ENCODE measurements around the gene CHL1. TPM values are rescaled to one million over a fixed set of nuclear protein-coding genes. Genes with fewer than 3 reads are reported as not detected.

CHL1 gene
- total RNA-seq, 6 experiments from 2014 or later = not detected

GRCh38 chr3:346186-346585 lies 149.6 kb downstream of the CHL1 start:
- Mint-ChIP-seq H3K36me3 (ENCODE audit: low read depth) (no peaks in the 10 kb centered on the region), H3K27ac (no peak overlapping the region), H3K4me1 (ENCODE audit: low read depth) (no peaks in the 10 kb centered on the region), H3K9me3 (peaks cover 19% of the 10 kb centered on the region), H3K4me3 (no peak overlapping the region), H3K27me3 (ENCODE audit: insufficient read depth) (no peaks in the 10 kb centered on the region)
- no peak for DNase-seq
- TF ChIP-seq CTCF (IDR thresholded peaks at IDR 0.05) = no peak

GRCh38 chr3:347581-347980 lies 151.0 kb downstream of the CHL1 start:
- H3K9me3 Mint-ChIP-seq = peaks cover 13% of the 10 kb centered on the region
- no peak overlapping the region for H3K27ac Mint-ChIP-seq
- H3K36me3 Mint-ChIP-seq (ENCODE audit: low read depth) = no peaks in the 10 kb centered on the region
- H3K27me3 Mint-ChIP-seq (ENCODE audit: insufficient read depth) = no peaks in the 10 kb centered on the region
- TF ChIP-seq CTCF (IDR thresholded peaks at IDR 0.05) = no peak
- no peak overlapping the region for H3K4me3 Mint-ChIP-seq
- no peak for DNase-seq
- no peaks in the 10 kb centered on the region for H3K4me1 Mint-ChIP-seq (ENCODE audit: low read depth)

- no peak for TF ChIP-seq CTCF (IDR thresholded peaks at IDR 0.05)
- H3K36me3 Mint-ChIP-seq (ENCODE audit: low read depth) = no peaks in the 10 kb centered on the region
- peaks cover 13% of the 10 kb centered on the region for H3K9me3 Mint-ChIP-seq
- no peak overlapping the region for H3K4me3 Mint-ChIP-seq
- DNase-seq = no peak
- H3K4me1 Mint-ChIP-seq (ENCODE audit: low read depth) = no peaks in the 10 kb centered on the region
- no peaks in the 10 kb centered on the region for H3K27me3 Mint-ChIP-seq (ENCODE audit: insufficient read depth)
- no peak overlapping the region for H3K27ac Mint-ChIP-seq
Observed at GRCh38 chr3:350871-351371, 154.4 kb downstream of the CHL1 start.

GRCh38 chr3:352599-352998 lies 156.0 kb downstream of the CHL1 start:
- no peak overlapping the region for H3K27ac Mint-ChIP-seq
- H3K4me1 Mint-ChIP-seq (ENCODE audit: low read depth) = no peaks in the 10 kb centered on the region
- no peak for DNase-seq
- no peaks in the 10 kb centered on the region for H3K36me3 Mint-ChIP-seq (ENCODE audit: low read depth)
- no peak overlapping the region for H3K4me3 Mint-ChIP-seq
- H3K27me3 Mint-ChIP-seq (ENCODE audit: insufficient read depth) = no peaks in the 10 kb centered on the region
- no peak for TF ChIP-seq CTCF (IDR thresholded peaks at IDR 0.05)
- H3K9me3 Mint-ChIP-seq = peaks cover 17% of the 10 kb centered on the region

- no peak for DNase-seq
- no peaks in the 10 kb centered on the region for H3K36me3 Mint-ChIP-seq (ENCODE audit: low read depth)
- H3K9me3 Mint-ChIP-seq = peaks cover 12% of the 10 kb centered on the region
- no peaks in the 10 kb centered on the region for H3K4me1 Mint-ChIP-seq (ENCODE audit: low read depth)
- no peak for TF ChIP-seq CTCF (IDR thresholded peaks at IDR 0.05)
- H3K4me3 Mint-ChIP-seq = no peak overlapping the region
- no peak overlapping the region for H3K27ac Mint-ChIP-seq
- no peaks in the 10 kb centered on the region for H3K27me3 Mint-ChIP-seq (ENCODE audit: insufficient read depth)
Observed at GRCh38 chr3:353191-353739, 156.7 kb downstream of the CHL1 start.

- H3K4me1 Mint-ChIP-seq (ENCODE audit: low read depth) = no peaks in the 10 kb centered on the region
- H3K9me3 Mint-ChIP-seq = peaks cover 15% of the 10 kb centered on the region
- no peak overlapping the region for H3K27ac Mint-ChIP-seq
- H3K36me3 Mint-ChIP-seq (ENCODE audit: low read depth) = no peaks in the 10 kb centered on the region
- no peak overlapping the region for H3K4me3 Mint-ChIP-seq
- no peaks in the 10 kb centered on the region for H3K27me3 Mint-ChIP-seq (ENCODE audit: insufficient read depth)
- DNase-seq = peak; percentile 8
- TF ChIP-seq CTCF (IDR thresholded peaks at IDR 0.05) = peak; percentile 83
Observed at GRCh38 chr3:354432-354831, 157.9 kb downstream of the CHL1 start.

All from HFFc6 (cell line).